T-cell (primary cell): ENCODE measurements around the gene ERN1. TPM values are rescaled to one million over a fixed set of nuclear protein-coding genes. Genes with fewer than 3 reads are reported as not detected.
A peak's percentile ranks its signal among the peaks of the same experiment; 100 is the strongest.

Source experiments
- ATAC-seq, 4 experiments: fragments of 200-7000 bp in 3 of 4; fragments of 150-1000 bp in 1 of 4; cut with Tn5 transposase; replicated peaks in 1 of 4; 1 replicate in 3 of 4; 2 replicates in 1 of 4; pipeline ENCODE4 v1.10.0; 2021; ENCODE audit warnings: moderate library complexity in 3 of 4, mild to moderate bottlenecking in 2 of 4, moderate number of reproducible peaks in 1 of 4
- CTCF ChIA-PET, 2 donors: fragments of 300-600 bp; sonication (Branson Sonifier 250); formaldehyde crosslinking; loops; one replicate each; lab custom pipeline; 2022; ENCODE audit warnings: antibody characterized with exemption in 2 of 2; lab: Charles Lee
- POLR2A ChIA-PET, 2 donors: fragments of 300-600 bp; sonication (Branson Sonifier 250); formaldehyde crosslinking; loops; one replicate each; lab custom pipeline; 2022; ENCODE audit warnings: antibody characterized with exemption in 2 of 2; lab: Charles Lee
- DNase-seq, 35 experiments: peaks; one replicate each; pipeline versions ENCODE4 v3.0.0 to v3.0.0-alpha.2; 2013 to 2023
- H3K27ac ChIP-seq: one replicate; pipeline ENCODE4 v1.5.1; 2013; ENCODE audit warnings: low read length
- H3K27me3 ChIP-seq, 2 experiments: replicated peaks in 1 of 2; 1 replicate in 1 of 2; 2 replicates in 1 of 2; pipeline versions ENCODE4 v1.6.1 to v1.7.0; 2013; ENCODE audit warnings: low read length in 1 of 2, mixed read lengths in 1 of 2; ENCODE audit not compliant: control insufficient read depth in 2 of 2, insufficient read depth in 2 of 2; ENCODE audit errors: extremely low read depth in 1 of 2
- H3K36me3 ChIP-seq, 2 donors: 1 replicate in 1 of 2; 2 replicates in 1 of 2; pipeline versions ENCODE4 v1.6.1 to v1.7.0; 2013; ENCODE audit warnings: low read length in 1 of 2; ENCODE audit not compliant: control insufficient read depth in 2 of 2, insufficient read depth in 1 of 2; ENCODE audit errors: extremely low read depth in 1 of 2
- H3K4me1 ChIP-seq, 2 experiments: 1 replicate in 1 of 2; 2 replicates in 1 of 2; pipeline versions ENCODE4 v1.6.1 to v1.7.0; 2013; ENCODE audit warnings: low read length in 2 of 2, mixed read lengths in 1 of 2; ENCODE audit not compliant: insufficient read depth in 2 of 2, control insufficient read depth in 1 of 2; ENCODE audit errors: extremely low read depth in 1 of 2
- H3K4me3 ChIP-seq, 2 donors: 1 replicate in 1 of 2; 2 replicates in 1 of 2; pipeline versions ENCODE4 v1.5.1 to v1.7.0; 2013; ENCODE audit warnings: mild to moderate bottlenecking in 2 of 2, low read length in 1 of 2, moderate library complexity in 1 of 2; ENCODE audit not compliant: control insufficient read depth in 1 of 2; ENCODE audit errors: extremely low read depth in 1 of 2
- H3K9me3 ChIP-seq: 2 replicates; pipeline ENCODE4 v1.7.0; 2013
- H3K27ac Mint-ChIP-seq, 2 donors: one replicate each; pipeline ENCODE4 v1.8.0; 2020 to 2021; ENCODE audit warnings: mild to moderate bottlenecking in 2 of 2, mixed read lengths in 2 of 2
- H3K27me3 Mint-ChIP-seq, 2 donors: one replicate each; pipeline ENCODE4 v1.8.0; 2021 to 2022; ENCODE audit warnings: mixed read lengths in 2 of 2
- H3K36me3 Mint-ChIP-seq: one replicate; pipeline ENCODE4 v1.8.0; 2021; ENCODE audit warnings: mixed read lengths
- H3K4me1 Mint-ChIP-seq, 3 donors: one replicate each; pipeline ENCODE4 v1.8.0; 2020 to 2022; ENCODE audit warnings: mixed read lengths in 3 of 3, mild to moderate bottlenecking in 1 of 3
- H3K4me3 Mint-ChIP-seq, 3 donors: one replicate each; pipeline ENCODE4 v1.8.0; 2020 to 2022; ENCODE audit warnings: mild to moderate bottlenecking in 3 of 3, mixed read lengths in 3 of 3, moderate library complexity in 3 of 3
- H3K9me3 Mint-ChIP-seq, 3 donors: one replicate each; pipeline ENCODE4 v1.8.0; 2020 to 2022; ENCODE audit warnings: mixed read lengths in 3 of 3
- WGBS: methylation state at CpG from one replicate; pipeline ENCODE4 v1.1.5; 2013; ENCODE audit warnings: missing lambda C conversion rate; ENCODE audit not compliant: insufficient coverage; 5-methylcytosine and 5-hydroxymethylcytosine counted together
- total RNA-seq, 35 experiments: library from RNA in 6 of 35; stranded (reverse) in 6 of 35; fragments of 120-200 nt in 1 of 35; gene quantifications; one replicate each; pipeline versions ENCODE4 v1.2.1 to v1.2.4 and lab custom pipeline; 2013 to 2026

The ERN1 gene
- total RNA-seq, 5 donors from 2014 or later (not counting 1 experiment from before 2014, with no cell fraction given), result 71.2 to 146 (median 112) TPM

GRCh38 chr17:64090144-64090543, 39.8 kb downstream of the ERN1 start:
- Histone ChIP-seq H3K4me1 (peaks cover 22 to 39% of the 10 kb centered on the region in 2 experiments), H3K27ac (no peak overlapping the region), H3K36me3 (peaks cover 2 to 4% of the 10 kb centered on the region in 2 donors), H3K4me3 (no peak overlapping the region), H3K9me3 (no peaks in the 10 kb centered on the region), H3K27me3 (no peaks in the 10 kb centered on the region)
- WGBS, result 93% methylated on average over 5 of the region's 5 CpGs
- ChIA-PET POLR2A (interaction anchor here in 1 of 2 donors (1.1 kb wide), 1 partner anchor 39 kb away, joined by 3 read pairs; no protein-coding TSS in a partner anchor), CTCF (interaction anchor here in 1 of 2 donors (0.6 kb wide), 1 partner anchor 44 kb away, joined by 3 read pairs; no protein-coding TSS in a partner anchor)
- Mint-ChIP-seq H3K27me3 (no peaks in the 10 kb centered on the region), H3K36me3 (peaks cover 39% of the 10 kb centered on the region), H3K9me3 (no peaks in the 10 kb centered on the region), H3K4me1 (peaks cover 59 to 75% (median 61%) of the 10 kb centered on the region in 3 donors), H3K27ac (peak overlapping the region in 1 of 2 donors; percentile 1), H3K4me3 (no peak overlapping the region)
- no peak for ATAC-seq
- DNase-seq, result no peak

GRCh38 chr17:64087252-64088005, 42.5 kb downstream of the ERN1 start:
- Mint-ChIP-seq H3K27me3 (no peaks in the 10 kb centered on the region), H3K9me3 (no peaks in the 10 kb centered on the region), H3K4me1 (peaks cover 39 to 50% (median 45%) of the 10 kb centered on the region in 3 donors), H3K4me3 (peak overlapping the region in 1 of 3 donors; percentile 26), H3K36me3 (peaks cover 24% of the 10 kb centered on the region), H3K27ac (peak overlapping the region; percentile 68 to 75)
- Histone ChIP-seq H3K27ac (no peak overlapping the region), H3K36me3 (no peaks in the 10 kb centered on the region), H3K4me1 (peaks cover 37 to 60% of the 10 kb centered on the region in 2 experiments), H3K27me3 (no peaks in the 10 kb centered on the region), H3K4me3 (no peak overlapping the region), H3K9me3 (no peaks in the 10 kb centered on the region)
- 100% methylated on average over 1 of the region's 4 CpGs for WGBS
- DNase-seq (no peak), ATAC-seq (no peak)
- POLR2A ChIA-PET, result interaction anchor here in 1 of 2 donors (1.1 kb wide), 1 partner anchor 25 kb away, joined by 3 read pairs; no protein-coding TSS in a partner anchor
- CTCF ChIA-PET, result interaction anchor here in 1 of 2 donors (1.5 kb wide), 1 partner anchor 31 kb away, joined by 4 read pairs; no protein-coding TSS in a partner anchor

- no peak for DNase-seq
- Mint-ChIP-seq H3K4me3 (no peak overlapping the region), H3K9me3 (no peaks in the 10 kb centered on the region), H3K27me3 (no peaks in the 10 kb centered on the region), H3K4me1 (peaks cover 24 to 37% (median 34%) of the 10 kb centered on the region in 3 donors), H3K36me3 (peaks cover 15% of the 10 kb centered on the region), H3K27ac (no peak overlapping the region)
- H3K27ac ChIP-seq, result peak overlapping the region; percentile 68
- ChIA-PET CTCF (no interaction called here), POLR2A (no interaction called here)
- H3K9me3 ChIP-seq, result no peaks in the 10 kb centered on the region
- no peaks in the 10 kb centered on the region for H3K27me3 ChIP-seq
- peaks cover 46 to 64% of the 10 kb centered on the region in 2 experiments for H3K4me1 ChIP-seq
- no peaks in the 10 kb centered on the region for H3K36me3 ChIP-seq
- 100% methylated on average over 2 of the region's 2 CpGs for WGBS
- no peak overlapping the region for H3K4me3 ChIP-seq
- ATAC-seq, result no peak
Observed at GRCh38 chr17:64085650-64086005, 44.3 kb downstream of the ERN1 start.

GRCh38 chr17:64084940-64085649, 44.8 kb downstream of the ERN1 start:
- Mint-ChIP-seq H3K4me1 (peaks cover 24 to 37% (median 35%) of the 10 kb centered on the region in 3 donors), H3K27ac (no peak overlapping the region), H3K4me3 (no peak overlapping the region), H3K9me3 (no peaks in the 10 kb centered on the region), H3K36me3 (peaks cover 17% of the 10 kb centered on the region), H3K27me3 (no peaks in the 10 kb centered on the region)
- DNase-seq (no peak), ATAC-seq (no peak)
- Histone ChIP-seq H3K27ac (peak overlapping the region; percentile 68), H3K36me3 (no peaks in the 10 kb centered on the region), H3K4me3 (no peak overlapping the region), H3K9me3 (no peaks in the 10 kb centered on the region), H3K27me3 (no peaks in the 10 kb centered on the region), H3K4me1 (peaks cover 50 to 65% of the 10 kb centered on the region in 2 experiments)
- ChIA-PET CTCF (no interaction called here), POLR2A (no interaction called here)
- 65% methylated on average over 2 of the region's 8 CpGs for WGBS

- Histone ChIP-seq H3K27me3 (no peaks in the 10 kb centered on the region), H3K4me1 (peaks cover 51 to 65% of the 10 kb centered on the region in 2 experiments), H3K27ac (peak overlapping the region; percentile 68), H3K9me3 (no peaks in the 10 kb centered on the region), H3K4me3 (no peak overlapping the region), H3K36me3 (peaks cover 0 to 4% of the 10 kb centered on the region in 2 donors)
- WGBS, result 62% methylated on average over 8 of the region's 10 CpGs
- ChIA-PET POLR2A (interaction anchor here in 1 of 2 donors (0.6 kb wide), 2 partner anchors 8 to 13 kb away, joined by 3 to 4 read pairs; no protein-coding TSS in a partner anchor), CTCF (interaction anchor here in 1 of 2 donors (1.2 kb wide), 1 partner anchor 49 kb away, joined by 5 read pairs; no protein-coding TSS in a partner anchor)
- no peak overlapping the region for H3K4me3 Mint-ChIP-seq
- no peaks in the 10 kb centered on the region for H3K27me3 Mint-ChIP-seq
- H3K27ac Mint-ChIP-seq, result no peak overlapping the region
- ATAC-seq (no peak), DNase-seq (no peak)
- H3K36me3 Mint-ChIP-seq, result peaks cover 20% of the 10 kb centered on the region
- no peaks in the 10 kb centered on the region for H3K9me3 Mint-ChIP-seq
- H3K4me1 Mint-ChIP-seq, result peaks cover 27 to 37% (median 30%) of the 10 kb centered on the region in 3 donors
Observed at GRCh38 chr17:64084086-64084939, 45.6 kb downstream of the ERN1 start.
